ENCODE results near the gene TNF. TPM values are rescaled to one million over a fixed set of nuclear protein-coding genes. Genes with fewer than 3 reads are reported as not detected.
A peak's percentile ranks its signal among the peaks of the same experiment; 100 is the strongest.

Gene TNF
- total RNA-seq, 1 donor from 2014 or later: 0.47 TPM

GRCh38 chr6:31620586-31621319 is 45.4 kb downstream of the TNF start, which contains the start of gene PRRC2A:
PRRC2A (plus strand) TSS chr6:31620715; CDS start chr6:31622790, 2,075 bp downstream.
- no peak for TF ChIP-seq CTCF (IDR thresholded peaks at IDR 0.05; ENCODE audit: borderline replicate concordance)
- DNase-seq: peak; percentile 93
- peaks cover 31% of the 10 kb centered on the region for H3K4me1 ChIP-seq
- H3K27me3 ChIP-seq (ENCODE audit: low read depth): no peaks in the 10 kb centered on the region
- intact Hi-C loops (cut with micrococcal nuclease): no loop called here
- H3K36me3 ChIP-seq: peaks cover 30% of the 10 kb centered on the region
- H3K4me3 ChIP-seq: peak within 1 kb of the TSS; percentile 89
- no peaks in the 10 kb centered on the region for H3K9me3 ChIP-seq (replicated peaks)
- H3K27ac ChIP-seq (replicated peaks): peak within 1 kb of the TSS; percentile 96

GRCh38 chr6:31621320-31621939 is 46.1 kb downstream of the TNF start:
- peak overlapping the region; percentile 96 for H3K27ac ChIP-seq (replicated peaks)
- peak overlapping the region; percentile 89 for H3K4me3 ChIP-seq
- H3K9me3 ChIP-seq (replicated peaks): no peaks in the 10 kb centered on the region
- H3K27me3 ChIP-seq (ENCODE audit: low read depth): no peaks in the 10 kb centered on the region
- DNase-seq: no peak
- H3K4me1 ChIP-seq: peaks cover 31% of the 10 kb centered on the region
- peaks cover 37% of the 10 kb centered on the region for H3K36me3 ChIP-seq
- intact Hi-C loops (cut with micrococcal nuclease): no loop called here
- no peak for TF ChIP-seq CTCF (IDR thresholded peaks at IDR 0.05; ENCODE audit: borderline replicate concordance)

- no peak for DNase-seq
- peaks cover 31% of the 10 kb centered on the region for H3K4me1 ChIP-seq
- intact Hi-C loops (cut with micrococcal nuclease): no loop called here
- no peak for TF ChIP-seq CTCF (IDR thresholded peaks at IDR 0.05; ENCODE audit: borderline replicate concordance)
- no peaks in the 10 kb centered on the region for H3K27me3 ChIP-seq (ENCODE audit: low read depth)
- peak overlapping the region; percentile 96 for H3K27ac ChIP-seq (replicated peaks)
- no peaks in the 10 kb centered on the region for H3K9me3 ChIP-seq (replicated peaks)
- peak overlapping the region; percentile 89 for H3K4me3 ChIP-seq
- H3K36me3 ChIP-seq: peaks cover 42% of the 10 kb centered on the region
Observed at GRCh38 chr6:31621991-31622390, 46.6 kb downstream of the TNF start.

- TF ChIP-seq CTCF (IDR thresholded peaks at IDR 0.05; ENCODE audit: borderline replicate concordance): no peak
- no peaks in the 10 kb centered on the region for H3K9me3 ChIP-seq (replicated peaks)
- DNase-seq: no peak
- intact Hi-C loops (cut with micrococcal nuclease): no loop called here
- H3K4me1 ChIP-seq: peaks cover 31% of the 10 kb centered on the region
- H3K27me3 ChIP-seq (ENCODE audit: low read depth): no peaks in the 10 kb centered on the region
- peak overlapping the region; percentile 89 for H3K4me3 ChIP-seq
- H3K27ac ChIP-seq (replicated peaks): no peak overlapping the region
- H3K36me3 ChIP-seq: peaks cover 49% of the 10 kb centered on the region
Observed at GRCh38 chr6:31622684-31623091, 47.3 kb downstream of the TNF start.

GRCh38 chr6:31624070-31624469 is 48.7 kb downstream of the TNF start:
- Histone ChIP-seq H3K9me3 (replicated peaks) (no peaks in the 10 kb centered on the region), H3K36me3 (peaks cover 63% of the 10 kb centered on the region), H3K27ac (replicated peaks) (no peak overlapping the region), H3K4me3 (no peak overlapping the region), H3K4me1 (peaks cover 31% of the 10 kb centered on the region), H3K27me3 (ENCODE audit: low read depth) (no peaks in the 10 kb centered on the region)
- intact Hi-C loops (cut with micrococcal nuclease): no loop called here
- DNase-seq: no peak
- no peak for TF ChIP-seq CTCF (IDR thresholded peaks at IDR 0.05; ENCODE audit: borderline replicate concordance)

All from left ventricle myocardium inferior (tissue), 1 donor.